ENCODE data around the gene CLIP3. TPM values are rescaled to one million over a fixed set of nuclear protein-coding genes. Genes with fewer than 3 reads are reported as not detected.
"Not testable (repeated sequence)": the region's sequence is repeated elsewhere in the genome, so short reads cannot be mapped to it uniquely, and the experiment has no call there.

CLIP3 gene
- total RNA-seq, 2 donors from 2014 or later: 7.2 to 7.9 TPM

GRCh38 chr19:36054119-36054732, 21.6 kb upstream of the CLIP3 start, which contains the start of gene THAP8:
Gene THAP8 (minus strand): TSS chr19:36054285. CDS start chr19:36054217, 68 bp downstream.
- intact Hi-C loops (cut with DNase I): loop anchor here in 1 of 2 donors (10.0 kb wide), 1 partner anchor 61 kb away; the partner anchor contains the start of genes OVOL3, POLR2I and TBCB
- ATAC-seq: peak; percentile 97
- peak; percentile 100 for DNase-seq

GRCh38 chr19:36051637-36052036, 19.0 kb upstream of the CLIP3 start:
- ATAC-seq (no peak), DNase-seq (no peak)
- intact Hi-C loops (cut with DNase I): loop anchor here in 1 of 2 donors (10.0 kb wide), 1 partner anchor 63 kb away; the partner anchor contains the start of genes OVOL3, POLR2I and TBCB

DNA sequence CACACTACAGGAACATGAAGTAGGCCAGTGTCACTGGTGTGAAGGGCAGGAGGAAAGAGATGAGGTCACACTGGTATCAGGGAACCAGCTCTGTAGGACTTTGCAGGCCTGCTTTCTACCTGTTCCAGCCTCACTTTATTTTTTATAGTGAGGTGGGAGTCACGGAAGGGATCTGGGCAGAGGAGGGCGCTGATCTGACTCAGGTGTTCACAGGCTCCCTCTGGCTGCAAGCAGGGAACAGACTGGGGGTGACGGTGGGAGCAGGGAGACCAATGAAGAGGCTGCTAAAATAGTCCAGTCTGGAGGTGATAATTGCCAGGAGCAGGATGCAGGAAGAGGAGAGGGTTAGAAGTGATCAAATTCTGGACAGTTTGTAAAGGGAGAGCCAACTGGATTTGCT, 18.6 kb upstream of the CLIP3 start:
- intact Hi-C loops (cut with DNase I): loop anchor here in 1 of 2 donors (10.0 kb wide), 1 partner anchor 64 kb away; the partner anchor contains the start of genes OVOL3, POLR2I and TBCB
- DNase-seq: no peak
- no peak for ATAC-seq

GRCh38 chr19:36049080-36049698, 16.5 kb upstream of the CLIP3 start:
- ATAC-seq (no peak), DNase-seq (no peak)
- intact Hi-C loops (cut with DNase I): no loop called here

- DNase-seq (no peak), ATAC-seq (no peak)
- intact Hi-C loops (cut with DNase I): no loop called here
These were observed 15.2 kb upstream of the CLIP3 start for GRCh38 chr19:36047835-36048234.

DNA sequence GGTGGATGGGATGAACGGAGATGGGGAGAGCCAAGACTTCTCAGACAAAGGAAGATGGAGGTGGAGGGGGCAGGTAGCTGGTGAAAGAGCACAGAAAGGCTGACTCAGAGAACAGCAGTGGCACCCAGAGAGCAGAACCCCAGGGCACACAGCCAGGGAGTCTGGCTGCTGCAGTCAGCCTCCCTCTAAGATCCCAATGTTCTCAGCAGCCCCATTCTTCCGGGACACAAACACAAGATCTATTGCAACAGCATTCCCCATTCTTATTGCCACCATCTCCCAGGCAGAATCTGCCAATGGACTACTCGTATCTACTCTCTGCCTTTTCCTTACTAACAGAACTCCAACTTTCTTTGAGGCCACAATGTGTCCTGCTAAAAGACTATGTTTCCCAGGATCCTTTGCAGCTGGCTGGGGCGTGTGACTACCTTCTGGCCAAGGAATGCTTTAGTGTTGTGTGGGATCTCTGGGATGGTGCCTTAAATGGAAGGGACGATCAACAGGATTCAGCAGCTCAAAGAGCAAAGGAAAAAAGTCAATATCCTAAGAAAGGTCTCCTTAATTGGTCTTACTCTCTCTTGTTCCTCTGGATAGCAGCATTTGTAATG, 13.9 kb upstream of the CLIP3 start:
- no peak for ATAC-seq
- no peak for DNase-seq
- intact Hi-C loops (cut with DNase I): no loop called here

DNA sequence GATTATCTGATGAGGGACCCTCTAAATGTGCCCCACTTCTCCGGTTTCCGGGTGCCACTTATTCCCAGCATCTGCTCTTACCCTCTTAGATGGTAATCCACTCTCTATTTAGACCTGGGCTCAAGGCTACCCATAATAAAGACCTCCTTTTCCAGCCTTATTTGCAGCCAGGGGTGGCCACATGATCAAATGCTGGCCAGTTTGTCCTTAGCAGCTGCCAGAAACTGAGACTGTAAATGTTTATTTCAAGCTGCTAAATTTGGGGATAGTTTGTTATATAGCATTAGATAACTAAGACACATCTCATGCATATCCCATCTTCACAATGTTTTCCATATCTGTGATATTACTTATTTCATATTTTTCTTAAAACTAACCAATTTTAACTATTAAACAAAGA, 11.3 kb upstream of the CLIP3 start:
- ATAC-seq (no peak), DNase-seq (no peak)
- intact Hi-C loops (cut with DNase I): no loop called here

DNA sequence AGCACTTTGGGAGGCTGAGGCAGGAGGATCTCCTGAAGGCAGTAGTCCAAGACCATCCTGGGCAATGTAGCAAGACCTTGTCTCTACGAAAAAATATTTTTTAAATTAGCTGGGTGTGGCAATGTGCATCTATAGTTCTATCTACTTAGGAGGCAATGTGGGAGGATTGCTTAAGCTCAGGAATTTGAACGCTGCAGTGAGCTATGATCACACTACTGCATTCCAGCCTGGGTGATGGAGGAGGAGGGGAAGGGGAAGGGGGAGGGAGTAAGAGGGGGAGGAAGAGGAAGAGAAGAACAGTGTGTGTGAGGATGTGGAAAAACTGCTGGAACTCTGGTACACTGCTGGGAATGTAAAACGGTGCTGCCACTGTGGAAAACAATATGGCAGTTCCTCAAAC, 9.2 kb upstream of the CLIP3 start:
- intact Hi-C loops (cut with DNase I): no loop called here
- ATAC-seq: peak; percentile 55 to 88
- no peak for DNase-seq

DNA sequence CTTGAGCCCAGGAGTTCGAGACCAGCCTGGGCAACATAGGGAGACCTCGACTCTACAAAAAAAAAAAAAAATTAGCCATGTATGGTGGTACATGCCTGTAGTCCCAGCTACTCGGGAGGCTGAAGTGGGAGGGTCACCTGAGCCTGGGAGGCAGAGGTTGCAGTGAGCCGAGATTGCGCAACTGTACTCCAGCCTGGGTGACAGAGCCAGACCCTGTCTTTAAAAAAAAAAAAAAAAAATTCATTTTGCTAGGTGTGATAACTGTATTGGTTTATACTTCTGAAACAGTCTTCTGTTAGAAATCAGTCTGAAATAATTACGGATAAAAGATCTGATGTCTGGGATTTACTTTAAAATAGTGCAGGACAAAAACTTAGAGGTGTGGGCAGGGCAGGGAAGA, 8.4 kb upstream of the CLIP3 start:
- DNase-seq; ATAC-seq; intact Hi-C loops (cut with DNase I): not testable (repeated sequence)

DNA sequence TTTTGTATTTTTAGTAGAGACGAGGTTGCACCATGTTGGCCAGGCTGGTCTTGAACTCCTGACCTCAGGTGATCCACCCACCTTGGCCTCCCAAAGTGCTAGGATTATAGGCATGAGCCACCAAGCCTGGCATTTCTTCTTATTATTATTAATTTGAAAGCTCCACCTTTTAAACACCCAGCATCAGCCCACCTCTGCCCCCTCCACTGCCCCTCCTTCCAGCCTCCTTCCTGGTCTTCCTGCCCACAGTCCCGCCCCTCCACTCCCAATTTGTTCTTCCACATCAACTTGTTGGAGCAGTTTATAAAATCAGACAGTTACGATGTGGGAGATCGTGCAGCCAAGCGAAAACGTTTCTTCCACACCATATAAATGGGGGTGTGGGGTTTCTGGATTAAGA, 7.8 kb upstream of the CLIP3 start:
- DNase-seq (no peak), ATAC-seq (no peak)
- intact Hi-C loops (cut with DNase I): no loop called here

DNA sequence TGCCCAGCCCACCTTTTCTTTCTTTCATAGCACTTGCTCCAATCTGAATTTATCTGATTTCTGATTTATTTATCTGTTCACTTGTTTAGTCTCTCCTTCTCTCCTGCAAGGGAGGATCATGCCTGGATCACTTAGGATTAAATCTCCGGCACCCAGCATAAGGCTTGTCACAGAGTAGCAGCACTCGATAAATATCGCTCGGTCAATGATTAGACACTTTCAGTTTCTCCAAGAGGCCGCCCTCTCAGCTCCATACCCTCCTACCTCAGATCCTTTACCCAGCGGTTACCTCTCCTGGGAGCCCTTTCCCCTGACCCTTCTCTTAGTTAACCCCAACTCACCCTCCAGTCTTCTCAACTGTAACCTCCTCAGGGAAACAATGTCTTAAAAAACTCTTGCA, 1.4 kb downstream of the CLIP3 start:
- ATAC-seq (no peak), DNase-seq (no peak)
- intact Hi-C loops (cut with DNase I): no loop called here

DNA sequence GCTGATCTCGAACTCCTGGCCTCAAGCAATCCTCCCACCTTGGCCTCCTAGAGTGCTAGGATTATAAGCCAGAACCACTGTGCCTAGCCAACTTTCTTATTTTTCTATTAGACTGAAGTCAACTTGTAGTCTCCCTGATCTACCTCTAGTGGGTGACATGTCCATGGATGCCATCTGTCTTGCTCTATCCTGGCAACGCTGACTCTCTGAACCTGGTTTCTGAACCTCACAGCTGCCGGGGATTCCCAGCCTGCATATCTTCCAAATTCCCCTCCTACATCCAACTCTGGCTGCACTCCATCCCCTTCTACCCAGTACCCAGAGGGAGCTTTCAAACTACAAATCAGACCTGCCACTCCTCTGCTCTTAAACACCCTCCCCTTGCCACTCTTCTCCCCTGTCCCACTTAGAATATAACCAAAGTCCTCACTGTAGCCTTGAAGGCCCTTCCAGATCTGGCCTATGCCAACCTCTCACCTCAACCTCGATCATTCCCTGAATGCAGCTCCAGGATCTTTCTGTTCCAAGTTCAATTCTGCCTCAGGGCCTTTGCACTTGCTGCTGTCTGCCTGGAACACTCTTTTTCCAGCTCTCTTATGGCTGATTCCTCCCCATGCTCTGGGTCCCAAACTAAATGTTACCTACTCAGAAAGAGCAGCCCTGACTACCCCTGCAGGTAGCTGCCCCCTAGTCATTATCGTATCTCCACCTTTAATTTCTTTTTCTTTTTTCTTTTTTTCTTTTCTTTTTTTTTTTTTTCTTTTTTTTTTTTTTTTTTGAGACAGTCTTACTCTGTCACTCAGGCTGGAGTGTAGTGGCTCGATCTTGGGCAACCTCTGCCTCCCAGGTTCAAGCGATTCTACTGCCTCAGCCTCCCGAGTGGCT, 2.2 kb downstream of the CLIP3 start:
- DNase-seq (no peak), ATAC-seq (no peak)
- intact Hi-C loops (cut with DNase I): no loop called here

DNA sequence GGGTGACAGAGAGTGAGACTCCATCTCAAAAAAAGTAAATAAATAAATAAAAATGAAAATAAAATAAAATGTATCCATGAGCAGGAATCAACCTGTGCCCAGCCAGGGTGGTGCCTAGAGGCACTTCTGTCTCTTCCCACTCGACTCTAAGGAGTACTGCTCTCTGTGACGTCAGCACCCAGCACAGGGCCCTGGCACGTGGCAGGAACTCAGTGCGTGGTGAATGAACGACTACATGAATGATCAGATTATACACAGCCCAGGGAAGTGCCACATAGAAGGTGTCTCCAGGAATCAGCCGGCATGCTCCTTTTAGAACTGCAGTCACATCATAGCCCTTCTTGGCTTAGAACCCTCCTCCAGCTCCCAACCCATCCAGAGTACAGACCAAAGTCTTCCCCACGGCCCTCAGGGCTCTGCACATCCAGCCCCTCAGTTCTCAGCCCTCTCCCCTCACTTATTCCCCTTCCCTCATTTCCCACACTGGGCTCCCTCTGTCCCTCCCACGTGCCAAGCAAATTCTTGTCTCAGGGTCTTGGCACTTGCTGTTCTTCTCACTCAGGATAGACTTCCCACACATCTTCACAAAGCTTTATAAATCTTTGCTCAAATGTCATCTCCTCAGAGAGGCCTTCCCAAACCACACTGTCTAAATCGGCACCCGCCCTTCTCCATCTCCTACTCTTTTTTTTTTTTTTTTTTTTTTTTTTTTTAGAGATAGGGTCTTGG, 4.2 kb downstream of the CLIP3 start:
- ATAC-seq (no peak), DNase-seq (no peak)
- intact Hi-C loops (cut with DNase I): no loop called here

DNA sequence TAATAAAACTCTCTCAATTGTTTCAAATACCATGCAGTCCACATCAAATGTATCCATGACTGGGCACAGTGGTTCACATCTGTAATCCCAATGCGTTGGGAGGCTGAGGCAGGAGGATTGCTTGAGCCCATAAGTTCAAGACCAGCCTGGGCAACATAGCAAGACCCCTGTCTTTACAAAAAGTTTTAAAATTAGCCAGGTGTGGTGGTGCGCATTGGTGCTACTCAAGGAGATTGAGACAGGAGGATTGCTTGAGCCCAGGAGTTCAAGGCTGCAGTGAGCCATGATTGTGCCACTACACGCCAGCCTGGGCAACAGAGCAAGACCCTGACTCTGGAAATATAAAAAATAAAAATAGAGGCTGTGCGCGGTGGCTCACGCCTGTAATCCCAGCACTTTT, 5.0 kb downstream of the CLIP3 start:
- intact Hi-C loops (cut with DNase I): no loop called here
- ATAC-seq (no peak), DNase-seq (no peak)

GRCh38 chr19:36026091-36026876, 6.4 kb downstream of the CLIP3 start:
- intact Hi-C loops (cut with DNase I): no loop called here
- no peak for ATAC-seq
- no peak for DNase-seq

DNA sequence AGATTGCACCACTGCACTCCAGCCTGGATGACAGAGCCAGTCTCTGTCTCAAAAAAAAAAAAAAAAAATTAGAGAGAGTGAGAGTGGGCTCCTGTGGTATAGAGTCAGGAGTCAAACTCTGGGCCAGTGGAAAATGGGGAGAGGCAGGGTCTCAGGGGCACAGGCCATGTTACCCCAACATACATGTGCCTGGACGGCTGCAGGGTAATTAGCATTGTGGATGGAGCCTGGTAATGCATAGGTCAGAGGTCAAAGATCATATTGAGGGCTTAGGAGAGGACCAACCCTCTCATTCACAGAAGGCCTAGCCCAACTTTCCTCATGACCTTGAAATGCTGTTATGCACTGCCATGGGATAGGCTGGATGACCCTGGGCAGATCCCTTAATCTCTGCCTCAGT, 7.1 kb downstream of the CLIP3 start:
- intact Hi-C loops (cut with DNase I): no loop called here
- no peak for DNase-seq
- ATAC-seq: no peak

DNA sequence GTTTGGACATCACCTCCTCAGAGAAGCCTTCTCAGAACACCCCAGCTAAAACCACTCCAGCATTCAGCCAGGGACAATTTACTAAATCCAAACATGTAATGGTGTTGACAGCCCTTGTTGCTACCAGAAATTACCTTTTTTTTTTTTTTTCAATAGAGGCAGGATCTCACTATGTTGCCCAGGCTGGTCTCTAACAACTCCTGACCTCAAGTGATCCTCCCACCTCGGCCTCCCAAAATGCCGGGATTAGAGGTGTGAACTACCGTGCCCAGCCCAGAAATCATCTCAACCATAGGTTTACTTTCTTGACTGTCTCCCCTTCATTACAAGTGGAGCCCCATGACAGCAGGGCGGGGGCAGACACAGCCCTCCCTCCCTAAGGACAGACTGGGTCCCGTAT, 9.2 kb downstream of the CLIP3 start:
- ATAC-seq: no peak
- intact Hi-C loops (cut with DNase I): no loop called here
- DNase-seq: no peak

DNA sequence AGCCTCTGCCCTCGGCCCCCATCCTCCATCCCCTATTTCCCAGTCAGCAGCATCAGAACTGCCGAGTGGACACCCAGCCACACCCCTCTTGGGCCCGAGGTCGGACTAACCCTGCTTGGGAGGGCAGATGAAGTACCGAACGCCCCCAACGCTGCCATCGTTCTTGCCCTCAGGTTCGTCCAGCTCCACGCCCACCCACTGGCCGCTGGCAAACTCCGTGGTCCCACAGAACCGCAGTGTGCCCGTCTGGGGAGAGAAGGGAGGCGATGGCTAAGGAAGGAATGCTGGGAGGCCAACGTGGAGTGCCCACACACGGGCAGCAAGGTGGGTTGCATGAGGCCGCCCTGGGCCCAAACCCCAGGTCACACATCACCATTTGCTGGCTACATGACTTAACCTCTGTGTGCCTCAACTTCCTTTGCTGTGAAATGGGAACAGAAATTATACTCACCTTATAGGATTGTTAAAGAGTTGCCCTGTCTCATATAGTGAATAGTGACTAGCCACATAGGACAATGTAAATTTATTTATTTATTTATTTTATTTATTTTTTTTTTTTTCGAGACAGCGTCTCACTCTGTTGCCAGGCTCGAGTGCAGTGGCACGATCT, 13.5 kb downstream of the CLIP3 start:
- intact Hi-C loops (cut with DNase I): no loop called here
- ATAC-seq: no peak
- DNase-seq: no peak

Data from left cardiac atrium (tissue), 4 donors.